Activated T-helper 1 cell treated with Interleukin-2 at 50 U/mL for 16 hours (primary cell): ENCODE data around the gene GLG1.
"Not testable (repeated sequence)": the region's sequence is repeated elsewhere in the genome, so short reads cannot be mapped to it uniquely, and the experiment has no call there.

Source experiments
- DNase-seq: peaks from one replicate; pipeline ENCODE4 v3.0.0-alpha.2; 2020; ENCODE audit warnings: low read depth

GLG1 gene

GRCh38 chr16:74409185-74409981, 197.5 kb downstream of the GLG1 start:
- DNase-seq, result not testable (repeated sequence)

DNA sequence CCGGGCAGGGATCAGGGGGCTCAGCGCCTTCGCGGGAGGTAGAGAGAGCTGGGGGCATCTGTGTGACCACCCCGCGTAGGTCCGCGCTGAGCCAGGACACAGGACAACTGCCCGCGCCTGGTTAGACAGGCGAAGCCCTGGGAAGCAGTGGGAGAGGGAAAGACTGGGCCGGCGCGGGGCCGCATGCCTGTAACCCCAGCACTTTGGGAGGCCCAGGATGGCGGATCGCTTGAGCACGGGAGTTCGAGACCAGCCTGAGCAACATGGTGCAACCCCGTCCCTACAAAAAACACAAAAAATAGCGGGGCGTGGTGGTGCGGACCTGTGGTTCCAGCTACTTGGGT, 199.6 kb downstream of the GLG1 start:
- not testable (repeated sequence) for DNase-seq

DNA sequence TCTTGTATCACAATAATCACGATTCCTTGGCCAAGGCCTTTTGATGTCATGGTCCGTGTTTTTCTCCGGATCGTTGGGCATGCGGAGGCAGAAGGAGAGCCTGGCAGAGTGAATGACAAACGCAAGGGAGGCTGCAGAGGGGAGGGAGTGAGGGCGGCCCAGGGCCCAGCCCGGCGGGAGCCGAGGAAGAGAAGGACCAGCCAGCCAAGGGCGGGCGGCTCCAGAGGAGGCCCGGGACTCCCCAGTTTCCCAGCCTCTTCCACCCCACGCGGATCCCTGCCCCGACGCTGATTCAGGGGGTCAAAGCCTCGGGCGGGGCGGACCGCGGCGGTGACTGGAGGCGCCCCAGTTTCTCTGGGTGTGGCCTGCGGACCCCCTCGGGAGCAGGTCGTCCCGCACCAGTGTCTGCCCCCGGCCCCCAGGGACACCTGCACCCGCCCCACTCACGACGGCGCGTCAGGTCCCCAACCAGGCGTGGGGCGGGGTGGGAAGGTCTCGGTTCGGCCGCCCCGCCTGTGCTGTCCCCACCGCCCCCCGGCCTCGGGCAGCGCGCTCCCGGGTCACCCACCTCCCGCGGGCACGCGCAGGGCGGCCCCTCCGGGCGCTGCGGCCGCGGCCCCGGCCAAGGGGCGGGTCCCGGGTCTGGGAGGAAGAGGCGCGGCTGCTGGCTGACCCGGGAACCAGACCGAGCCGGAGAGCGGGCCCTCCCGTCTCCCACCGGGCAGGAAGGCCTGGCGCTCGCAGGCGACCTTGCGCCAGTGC, 200.1 kb downstream of the GLG1 start:
- DNase-seq, result not testable (repeated sequence)

- DNase-seq, result not testable (repeated sequence)
Measured at GRCh38 chr16:74404148-74404933, 202.6 kb downstream of the GLG1 start.

DNA sequence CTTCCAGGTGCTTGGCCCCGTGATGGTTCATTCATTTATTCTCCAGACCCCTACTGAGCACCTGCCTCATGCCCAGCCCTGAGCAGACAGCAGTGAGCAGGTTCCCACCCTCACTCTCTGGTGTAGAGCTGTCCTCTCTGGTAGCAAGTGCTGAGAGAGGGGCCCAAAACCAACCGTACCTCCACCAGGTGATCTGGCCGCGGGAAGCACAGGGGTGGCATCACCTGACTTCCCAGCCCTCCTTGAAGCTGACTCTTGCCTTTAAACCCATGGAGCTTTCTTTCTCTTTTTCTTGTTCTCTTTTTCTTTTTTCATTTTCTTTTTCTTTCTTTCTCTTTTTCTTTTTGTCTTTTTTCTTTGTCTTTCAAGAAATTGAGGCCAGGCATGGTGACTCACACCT, 206.7 kb downstream of the GLG1 start:
- not testable (repeated sequence) for DNase-seq

DNA sequence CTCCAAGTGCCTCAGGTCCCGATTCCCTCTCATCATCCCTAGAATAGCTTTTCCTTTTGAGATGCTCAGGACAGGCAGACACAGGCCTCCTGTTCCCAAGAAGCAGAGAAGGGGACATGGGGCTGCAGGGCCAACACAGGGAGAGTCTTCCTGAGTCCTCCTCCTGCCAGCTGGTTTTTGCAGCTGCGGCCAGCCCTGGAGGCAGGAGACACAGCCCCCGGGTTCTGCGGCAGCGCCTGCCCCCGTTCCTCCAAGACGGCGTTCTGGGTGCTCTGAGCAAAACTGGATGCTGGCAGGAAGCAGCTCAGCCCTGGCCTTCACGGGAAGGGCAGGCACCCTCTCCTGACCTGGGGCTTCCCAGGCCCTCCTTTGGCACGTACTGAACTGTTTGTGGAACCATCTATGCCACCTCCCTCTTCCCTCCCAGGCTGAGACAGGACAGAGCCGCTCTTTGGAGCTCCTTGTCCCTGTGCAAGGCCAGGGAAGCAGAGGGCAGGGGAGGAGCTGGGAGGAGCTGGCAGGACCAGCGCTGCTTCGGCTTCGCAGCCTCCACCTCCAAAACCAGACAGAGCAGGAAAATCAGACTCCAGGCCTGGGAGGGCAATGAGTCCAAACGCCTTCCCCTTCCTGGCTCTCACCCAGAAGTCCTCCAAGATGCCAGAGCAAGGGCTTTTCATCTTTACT, 208.6 kb downstream of the GLG1 start:
- not testable (repeated sequence) for DNase-seq
